Measurements from ENCODE around the gene PTPDC1.

DNA sequence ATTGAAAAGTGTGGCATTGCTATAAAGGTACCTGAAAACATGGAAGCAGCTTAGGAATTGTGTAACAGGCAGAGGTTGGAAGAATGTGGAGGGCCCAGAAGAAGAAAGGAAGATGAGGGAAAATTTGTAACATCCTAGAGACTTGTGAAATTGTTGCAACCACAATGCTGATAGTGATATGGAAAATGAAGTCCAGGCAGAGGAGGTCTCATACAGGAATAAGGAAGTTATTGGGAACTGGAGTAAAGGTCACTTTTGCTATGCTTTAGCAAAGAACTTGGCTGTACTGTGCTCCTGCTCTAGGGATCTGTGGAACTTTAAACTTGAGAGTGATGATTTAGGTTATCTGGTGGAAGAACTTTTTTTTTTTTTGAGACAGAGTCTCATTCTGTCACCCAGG is 43.5 kb downstream of the PTPDC1 start:
- no peak for TF ChIP-seq BHLHE40 (IDR thresholded peaks at IDR 0.05; ENCODE audit: borderline replicate concordance)
- no peak for TF ChIP-seq ELF4 (IDR thresholded peaks at IDR 0.05)
- TF ChIP-seq CTBP1 (IDR thresholded peaks at IDR 0.05; ENCODE audit: borderline replicate concordance): no peak
- TF ChIP-seq SP1 (IDR thresholded peaks at IDR 0.05): no peak
- no peak for TF ChIP-seq SUZ12 (IDR thresholded peaks at IDR 0.05)
- TF ChIP-seq, protein P1, sequence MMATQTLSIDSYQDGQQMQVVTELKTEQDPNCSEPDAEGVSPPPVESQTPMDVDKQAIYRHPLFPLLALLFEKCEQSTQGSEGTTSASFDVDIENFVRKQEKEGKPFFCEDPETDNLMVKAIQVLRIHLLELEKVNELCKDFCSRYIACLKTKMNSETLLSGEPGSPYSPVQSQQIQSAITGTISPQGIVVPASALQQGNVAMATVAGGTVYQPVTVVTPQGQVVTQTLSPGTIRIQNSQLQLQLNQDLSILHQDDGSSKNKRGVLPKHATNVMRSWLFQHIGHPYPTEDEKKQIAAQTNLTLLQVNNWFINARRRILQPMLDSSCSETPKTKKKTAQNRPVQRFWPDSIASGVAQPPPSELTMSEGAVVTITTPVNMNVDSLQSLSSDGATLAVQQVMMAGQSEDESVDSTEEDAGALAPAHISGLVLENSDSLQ (IDR thresholded peaks at IDR 0.05): no peak
- no peak for TF ChIP-seq HDGF (IDR thresholded peaks at IDR 0.05; ENCODE audit: borderline replicate concordance)
- TF ChIP-seq FOXK2 (IDR thresholded peaks at IDR 0.05): no peak
- no peak for TF ChIP-seq FOXM1 (IDR thresholded peaks at IDR 0.05; ENCODE audit: borderline replicate concordance)
- TF ChIP-seq NFRKB (IDR thresholded peaks at IDR 0.05): no peak
- no peak for TF ChIP-seq FOXA1 (IDR thresholded peaks at IDR 0.05)
- no peak for TF ChIP-seq TARDBP (IDR thresholded peaks at IDR 0.05)

All from HEK293T (cell line).